Testis (tissue), 2 donors: ENCODE data around the gene BCL2L15.

Experiments
- POLR2A ChIP-seq: fragments of 450-650 bp; IDR thresholded peaks from one replicate; pipeline ENCODE4 v1.6.1; 2017; ENCODE audit warnings: antibody characterized with exemption, mild to moderate bottlenecking, moderate library complexity
- TF ChIP-seq, protein P1 (sequence below), 3 experiments: fragments of 450-650 bp in 2 of 3; fragments of 200-600 bp in 1 of 3; sonication (generic) in 1 of 3; IDR thresholded peaks; one replicate each; pipeline ENCODE4 v1.5.1; 2016 to 2019; ENCODE audit warnings: antibody characterized with exemption in 3 of 3, mild to moderate bottlenecking in 2 of 3, moderate library complexity in 1 of 3

DNA sequence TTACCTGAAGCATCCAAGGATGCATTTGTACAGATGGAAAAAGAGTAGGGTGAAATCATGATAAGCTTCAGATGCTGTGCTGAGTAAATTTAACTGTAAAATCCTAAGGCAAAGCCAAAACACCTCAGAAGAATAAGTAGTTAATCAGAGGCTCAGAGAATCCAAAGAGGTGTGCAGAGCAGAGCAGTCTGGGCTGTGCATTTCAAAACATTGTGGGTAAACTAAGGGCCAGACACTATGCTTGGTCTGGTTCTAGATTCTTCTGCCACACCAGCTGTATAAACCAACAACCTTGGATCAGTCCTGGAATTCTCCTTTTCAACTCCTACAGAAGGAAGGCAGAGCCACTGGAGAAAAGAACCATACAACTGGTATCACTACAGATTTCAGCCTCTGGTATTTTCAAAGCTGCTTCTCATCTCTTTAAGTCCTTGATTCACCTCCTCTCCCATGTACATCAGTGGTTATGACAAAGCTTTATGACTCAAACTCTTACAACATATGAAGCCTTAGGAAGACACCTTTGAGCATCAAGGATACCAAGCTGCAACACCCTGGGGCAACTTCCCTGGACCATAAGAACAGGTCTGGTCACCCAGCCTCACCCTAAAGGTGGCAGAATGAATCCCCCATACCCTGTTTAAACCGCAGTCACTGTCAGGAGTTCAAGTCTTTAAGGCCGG is 30.2 kb upstream of the BCL2L15 start:
- TF ChIP-seq, protein P1, sequence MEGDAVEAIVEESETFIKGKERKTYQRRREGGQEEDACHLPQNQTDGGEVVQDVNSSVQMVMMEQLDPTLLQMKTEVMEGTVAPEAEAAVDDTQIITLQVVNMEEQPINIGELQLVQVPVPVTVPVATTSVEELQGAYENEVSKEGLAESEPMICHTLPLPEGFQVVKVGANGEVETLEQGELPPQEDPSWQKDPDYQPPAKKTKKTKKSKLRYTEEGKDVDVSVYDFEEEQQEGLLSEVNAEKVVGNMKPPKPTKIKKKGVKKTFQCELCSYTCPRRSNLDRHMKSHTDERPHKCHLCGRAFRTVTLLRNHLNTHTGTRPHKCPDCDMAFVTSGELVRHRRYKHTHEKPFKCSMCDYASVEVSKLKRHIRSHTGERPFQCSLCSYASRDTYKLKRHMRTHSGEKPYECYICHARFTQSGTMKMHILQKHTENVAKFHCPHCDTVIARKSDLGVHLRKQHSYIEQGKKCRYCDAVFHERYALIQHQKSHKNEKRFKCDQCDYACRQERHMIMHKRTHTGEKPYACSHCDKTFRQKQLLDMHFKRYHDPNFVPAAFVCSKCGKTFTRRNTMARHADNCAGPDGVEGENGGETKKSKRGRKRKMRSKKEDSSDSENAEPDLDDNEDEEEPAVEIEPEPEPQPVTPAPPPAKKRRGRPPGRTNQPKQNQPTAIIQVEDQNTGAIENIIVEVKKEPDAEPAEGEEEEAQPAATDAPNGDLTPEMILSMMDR (IDR thresholded peaks at IDR 0.05): no peak
- TF ChIP-seq POLR2A: no peak
